HG03039 (cell line): ENCODE data around the gene RPS6KL1.

Experiments
- ATAC-seq: cut with Tn5 transposase; IDR thresholded peaks from one replicate; pipeline ENCODE4 v1.9.1; 2021; ENCODE audit warnings: mild to moderate bottlenecking, moderate library complexity; ENCODE audit not compliant: unreplicated experiment

RPS6KL1 gene

GRCh38 chr14:74922752-74923401 is at the start of gene RPS6KL1:
RPS6KL1 (minus strand) TSS chr14:74923260; CDS start chr14:74921541, 1,719 bp downstream.
- ATAC-seq: peak; percentile 83

- no peak for ATAC-seq
Measured at GRCh38 chr14:74968811-74969210, 45.8 kb upstream of the RPS6KL1 start.

- ATAC-seq: no peak
Measured at GRCh38 chr14:74965486-74966153, 42.6 kb upstream of the RPS6KL1 start.

- no peak for ATAC-seq
Measured at GRCh38 chr14:74964787-74965485, 41.9 kb upstream of the RPS6KL1 start.

GRCh38 chr14:74963705-74964271 is 40.7 kb upstream of the RPS6KL1 start:
- no peak for ATAC-seq

- no peak for ATAC-seq
Measured at GRCh38 chr14:74963178-74963704, 40.2 kb upstream of the RPS6KL1 start.

- no peak for ATAC-seq
Measured at GRCh38 chr14:74962493-74962892, 39.4 kb upstream of the RPS6KL1 start.

- ATAC-seq: no peak
Measured at GRCh38 chr14:74962046-74962445, 39.0 kb upstream of the RPS6KL1 start.

GRCh38 chr14:74961238-74961911 is 38.3 kb upstream of the RPS6KL1 start:
- ATAC-seq: no peak

GRCh38 chr14:74960736-74961135 is 37.7 kb upstream of the RPS6KL1 start:
- ATAC-seq: no peak

GRCh38 chr14:74959596-74960180 is 36.6 kb upstream of the RPS6KL1 start:
- no peak for ATAC-seq

- ATAC-seq: no peak
Measured at GRCh38 chr14:74956280-74957072, 33.4 kb upstream of the RPS6KL1 start.

- no peak for ATAC-seq
Measured at GRCh38 chr14:74956027-74956279, 32.9 kb upstream of the RPS6KL1 start.

- no peak for ATAC-seq
Measured at GRCh38 chr14:74955229-74956026, 32.4 kb upstream of the RPS6KL1 start, which contains the start of gene PGF. PGF (minus strand) TSS chr14:74955597; CDS start chr14:74955242, 355 bp downstream.

GRCh38 chr14:74954947-74955228 is 31.8 kb upstream of the RPS6KL1 start:
- no peak for ATAC-seq

- no peak for ATAC-seq
Measured at GRCh38 chr14:74954232-74954946, 31.3 kb upstream of the RPS6KL1 start.

- ATAC-seq: no peak
Measured at GRCh38 chr14:74953686-74954085, 30.6 kb upstream of the RPS6KL1 start.

GRCh38 chr14:74952697-74953484 is 29.8 kb upstream of the RPS6KL1 start:
- no peak for ATAC-seq
